HFFc6 (cell line): Measurements from ENCODE around the gene MYO3B. TPM values are rescaled to one million over a fixed set of nuclear protein-coding genes. Genes with fewer than 3 reads are reported as not detected.

ENCODE experiments used
- DNase-seq: peaks from one replicate; pipeline ENCODE4 v3.0.0-alpha.2; 2018
- H3K27ac Mint-ChIP-seq: 2 replicates; pipeline ENCODE4 v1.8.0; 2020; ENCODE audit warnings: mild to moderate bottlenecking, mixed read lengths
- H3K27me3 Mint-ChIP-seq: 2 replicates; pipeline ENCODE4 v1.8.0; 2021; ENCODE audit warnings: mild to moderate bottlenecking, moderate library complexity, mixed read lengths; ENCODE audit not compliant: insufficient read depth
- H3K36me3 Mint-ChIP-seq: 2 replicates; pipeline ENCODE4 v1.8.0; 2021; ENCODE audit warnings: low read depth, mixed read lengths
- H3K4me1 Mint-ChIP-seq: 2 replicates; pipeline ENCODE4 v1.8.0; 2020; ENCODE audit warnings: low read depth, mixed read lengths
- H3K4me3 Mint-ChIP-seq: 2 replicates; pipeline ENCODE4 v1.8.0; 2020; ENCODE audit warnings: mild to moderate bottlenecking, moderate library complexity, mixed read lengths
- H3K9me3 Mint-ChIP-seq: 2 replicates; pipeline ENCODE4 v1.8.0; 2020; ENCODE audit warnings: mild to moderate bottlenecking, mixed read lengths
- total RNA-seq, 6 experiments: library from RNA; stranded (reverse); fragmentation: NEBNext Ultra II Directional; extraction: Animal tissue kit (Norgen Biotek cat#: 25700); gene quantifications; 2 replicates in 1 of 6; 3 replicates in 5 of 6; pipeline ENCODE4 v1.2.3, GENCODE V29; 2021
- TF ChIP-seq, protein P1 (sequence below): fragments of 200-600 bp; sonication (generic); IDR thresholded peaks from 2 replicates; pipeline ENCODE4 v1.5.0; 2021; ENCODE audit warnings: antibody characterized with exemption, mild to moderate bottlenecking

The MYO3B gene
- total RNA-seq, 6 experiments from 2014 or later, result not detected

DNA sequence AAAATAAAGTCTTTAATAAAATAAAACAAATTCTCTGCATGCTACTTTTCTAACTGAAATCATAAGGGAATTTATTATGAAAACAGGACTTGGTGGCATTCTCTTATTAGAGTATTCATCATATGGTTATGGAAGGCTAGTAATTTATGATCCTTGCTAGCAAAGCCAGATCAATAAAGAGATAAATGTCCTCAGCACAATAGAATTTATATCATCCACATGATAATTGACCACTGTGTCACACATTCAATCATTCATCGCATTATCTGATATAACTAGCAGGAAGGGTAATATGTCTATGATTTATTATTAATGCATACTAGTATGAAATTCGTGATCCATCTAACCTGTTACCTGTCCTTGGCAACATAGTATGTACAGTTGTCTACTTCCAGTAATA is 175.8 kb downstream of the MYO3B start:
- Mint-ChIP-seq H3K27ac (no peak overlapping the region), H3K27me3 (no peaks in the 10 kb centered on the region; the same call in 1 of the 2 replicates), H3K4me1 (no peaks in the 10 kb centered on the region), H3K4me3 (no peak overlapping the region), H3K9me3 (no peaks in the 10 kb centered on the region), H3K36me3 (no peaks in the 10 kb centered on the region)
- DNase-seq, result no peak
- TF ChIP-seq, protein P1, sequence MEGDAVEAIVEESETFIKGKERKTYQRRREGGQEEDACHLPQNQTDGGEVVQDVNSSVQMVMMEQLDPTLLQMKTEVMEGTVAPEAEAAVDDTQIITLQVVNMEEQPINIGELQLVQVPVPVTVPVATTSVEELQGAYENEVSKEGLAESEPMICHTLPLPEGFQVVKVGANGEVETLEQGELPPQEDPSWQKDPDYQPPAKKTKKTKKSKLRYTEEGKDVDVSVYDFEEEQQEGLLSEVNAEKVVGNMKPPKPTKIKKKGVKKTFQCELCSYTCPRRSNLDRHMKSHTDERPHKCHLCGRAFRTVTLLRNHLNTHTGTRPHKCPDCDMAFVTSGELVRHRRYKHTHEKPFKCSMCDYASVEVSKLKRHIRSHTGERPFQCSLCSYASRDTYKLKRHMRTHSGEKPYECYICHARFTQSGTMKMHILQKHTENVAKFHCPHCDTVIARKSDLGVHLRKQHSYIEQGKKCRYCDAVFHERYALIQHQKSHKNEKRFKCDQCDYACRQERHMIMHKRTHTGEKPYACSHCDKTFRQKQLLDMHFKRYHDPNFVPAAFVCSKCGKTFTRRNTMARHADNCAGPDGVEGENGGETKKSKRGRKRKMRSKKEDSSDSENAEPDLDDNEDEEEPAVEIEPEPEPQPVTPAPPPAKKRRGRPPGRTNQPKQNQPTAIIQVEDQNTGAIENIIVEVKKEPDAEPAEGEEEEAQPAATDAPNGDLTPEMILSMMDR, result no peak

DNA sequence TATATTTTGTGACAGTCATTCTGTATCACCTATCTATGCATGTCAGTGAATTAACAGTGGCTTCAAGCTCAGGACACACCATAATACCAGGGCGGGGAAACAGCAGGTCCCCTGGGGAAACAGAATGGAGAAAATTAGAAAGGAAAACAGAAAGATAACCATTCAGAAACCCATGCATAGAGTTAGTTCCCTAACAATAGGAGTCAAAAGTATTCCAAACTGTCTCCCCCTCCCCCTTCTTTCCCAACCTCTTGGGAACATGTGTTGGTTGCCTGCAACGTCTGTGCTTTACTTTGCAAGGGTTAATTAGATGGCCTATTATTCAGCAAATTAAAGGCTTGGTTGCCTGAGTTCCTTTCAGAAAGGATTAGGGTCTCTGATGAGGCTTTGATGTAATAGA is 176.4 kb downstream of the MYO3B start:
- DNase-seq, result no peak
- Mint-ChIP-seq H3K4me1 (no peaks in the 10 kb centered on the region), H3K36me3 (no peaks in the 10 kb centered on the region), H3K27ac (no peak overlapping the region), H3K4me3 (no peak overlapping the region), H3K27me3 (no peaks in the 10 kb centered on the region; the same call in 1 of the 2 replicates), H3K9me3 (no peaks in the 10 kb centered on the region)
- TF ChIP-seq, protein P1, result no peak

- DNase-seq, result no peak
- H3K27me3 Mint-ChIP-seq, result no peaks in the 10 kb centered on the region; the same call in 1 of the 2 replicates
- H3K4me1 Mint-ChIP-seq, result no peaks in the 10 kb centered on the region
These were observed 177.2 kb downstream of the MYO3B start for GRCh38 chr2:170354855-170355780.

GRCh38 chr2:170359466-170359865 is 181.5 kb downstream of the MYO3B start:
- H3K36me3 Mint-ChIP-seq, result no peaks in the 10 kb centered on the region
- peaks cover 10% of the 10 kb centered on the region; the same call in 1 of the 2 replicates for H3K4me1 Mint-ChIP-seq
- TF ChIP-seq, protein P1, result no peak
- H3K27ac Mint-ChIP-seq, result no peak overlapping the region
- no peak overlapping the region for H3K4me3 Mint-ChIP-seq
- no peaks in the 10 kb centered on the region for H3K9me3 Mint-ChIP-seq
- H3K27me3 Mint-ChIP-seq, result no peaks in the 10 kb centered on the region; the same call in 1 of the 2 replicates
- DNase-seq, result no peak

More at GRCh38 chr2:170354855-170355780, 177.2 kb downstream of the MYO3B start:
- Mint-ChIP-seq H3K27ac (no peak overlapping the region), H3K4me3 (no peak overlapping the region), H3K9me3 (no peaks in the 10 kb centered on the region), H3K36me3 (no peaks in the 10 kb centered on the region)
- TF ChIP-seq, protein P1, result no peak

DNA sequence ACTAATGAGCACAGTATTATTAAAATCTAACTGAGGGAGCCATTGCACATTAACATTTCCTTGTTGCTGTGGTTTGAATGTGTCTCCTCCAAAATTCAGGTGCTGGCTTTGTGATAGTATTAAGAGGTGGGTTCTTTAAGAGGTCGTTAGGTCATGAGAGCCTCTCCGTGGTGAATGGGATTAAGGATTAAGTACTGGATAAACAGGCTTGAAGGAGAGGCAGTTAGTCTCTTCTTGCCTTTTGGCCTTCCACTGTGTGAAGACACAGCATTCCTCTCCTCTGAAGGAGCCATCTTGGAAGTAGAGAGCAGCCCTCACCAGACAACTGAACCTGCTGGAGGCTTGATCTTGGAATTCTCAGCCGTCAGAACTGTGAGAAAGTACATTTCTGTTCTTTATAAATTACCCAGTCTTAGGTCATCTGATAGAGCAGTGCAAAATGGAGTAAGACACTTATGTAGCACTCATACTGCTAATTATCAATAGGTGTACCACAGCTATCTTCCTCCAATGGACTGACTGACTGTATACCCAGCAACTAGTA is 182.7 kb downstream of the MYO3B start:
- DNase-seq, result no peak
- no peaks in the 10 kb centered on the region; the same call in 1 of the 2 replicates for H3K27me3 Mint-ChIP-seq
- no peak overlapping the region for H3K27ac Mint-ChIP-seq
- TF ChIP-seq, protein P1, result no peak
- no peaks in the 10 kb centered on the region for H3K36me3 Mint-ChIP-seq
- no peaks in the 10 kb centered on the region for H3K9me3 Mint-ChIP-seq
- peaks cover 10% of the 10 kb centered on the region; the same call in 1 of the 2 replicates for H3K4me1 Mint-ChIP-seq
- no peak overlapping the region for H3K4me3 Mint-ChIP-seq
